IMR-90 (cell line): ENCODE data around the gene GUCY1B1. TPM values are rescaled to one million over a fixed set of nuclear protein-coding genes. Genes with fewer than 3 reads are reported as not detected.
A peak's percentile ranks its signal among the peaks of the same experiment; 100 is the strongest.

ENCODE experiments used
- ATAC-seq: fragments of 200-7000 bp; cut with Tn5 transposase; 2 replicates; pipeline ENCODE4 v1.9.1; 2020; ENCODE audit warnings: low read depth, mild to moderate bottlenecking, moderate library complexity
- BruUV-seq: library from RNA; stranded (reverse); fragments of 400-500 nt; replicated peaks from 2 replicates; lab custom pipeline; 2021; lab: Mats Ljungman, UMichigan
- CTCF ChIA-PET: fragments of 300-600 bp; formaldehyde crosslinking; extraction: SDS; loops from one replicate; lab custom pipeline; 2021; ENCODE audit warnings: antibody characterized with exemption; lab: Yijun Ruan, JAX
- POLR2A ChIA-PET: fragments of 300-600 bp; sonication (Branson Sonifier 250); formaldehyde crosslinking; loops from one replicate; lab custom pipeline; 2022; ENCODE audit warnings: antibody characterized with exemption; ENCODE audit not compliant: unreplicated experiment; lab: Charles Lee
- DNase-seq: peaks from one replicate; pipeline ENCODE4 v3.0.0; 2013
- H2AFZ ChIP-seq: replicated peaks from 2 replicates; pipeline ENCODE3; 2013; ENCODE audit warnings: low read length, mild to moderate bottlenecking; ENCODE audit not compliant: poor library complexity
- H2AK5ac ChIP-seq: 2 replicates; pipeline ENCODE4 v1.6.1; 2013; ENCODE audit warnings: low read depth, low read length, inconsistent platforms
- H2AK9ac ChIP-seq: replicated peaks from 2 replicates; pipeline ENCODE3; 2013; ENCODE audit warnings: mild to moderate bottlenecking, low read depth, low read length, moderate library complexity; ENCODE audit not compliant: poor library complexity
- H2BK120ac ChIP-seq: 2 replicates; pipeline ENCODE4 v1.6.1; 2013; ENCODE audit warnings: low read depth, low read length, inconsistent platforms
- H2BK15ac ChIP-seq: 3 replicates; pipeline ENCODE4 v1.6.1; 2013; ENCODE audit warnings: low read depth, low read length, inconsistent platforms
- H2BK20ac ChIP-seq: 2 replicates; pipeline ENCODE4 v1.6.1; 2013; ENCODE audit warnings: low read depth, mild to moderate bottlenecking, inconsistent platforms, low read length, moderate library complexity
- H2BK5ac ChIP-seq: 2 replicates; pipeline ENCODE4 v1.6.1; 2013; ENCODE audit warnings: mild to moderate bottlenecking, low read depth, low read length, inconsistent platforms; ENCODE audit not compliant: poor library complexity, severe bottlenecking
- H3K14ac ChIP-seq: replicated peaks from 2 replicates; pipeline ENCODE4 v1.6.1; 2013; ENCODE audit warnings: low read depth, low read length, inconsistent platforms
- H3K18ac ChIP-seq: 2 replicates; pipeline ENCODE4 v1.6.1; 2013; ENCODE audit warnings: low read depth, low read length, control low read depth
- H3K23ac ChIP-seq: 2 replicates; pipeline ENCODE4 v1.6.1; 2013; ENCODE audit warnings: low read depth, low read length, inconsistent platforms
- H3K27ac ChIP-seq: 2 replicates; pipeline ENCODE4 v1.5.1; 2013; ENCODE audit warnings: mild to moderate bottlenecking, control low read depth, low read length; ENCODE audit not compliant: insufficient read depth
- H3K27me3 ChIP-seq: 2 replicates; pipeline ENCODE4 v1.6.1; 2013; ENCODE audit warnings: low read length; ENCODE audit not compliant: control insufficient read depth, insufficient read depth
- H3K36me3 ChIP-seq: 2 replicates; pipeline ENCODE4 v1.6.1; 2013; ENCODE audit warnings: low read length, mixed read lengths; ENCODE audit not compliant: control insufficient read depth, insufficient read depth
- H3K4ac ChIP-seq: 2 replicates; pipeline ENCODE4 v1.6.1; 2013; ENCODE audit warnings: low read depth, low read length, inconsistent platforms
- H3K4me1 ChIP-seq: 2 replicates; pipeline ENCODE4 v1.6.1; 2013; ENCODE audit warnings: low read length, mixed read lengths; ENCODE audit not compliant: control insufficient read depth, insufficient read depth
- H3K4me2 ChIP-seq: 2 replicates; pipeline ENCODE4 v1.6.1; 2013; ENCODE audit warnings: low read depth, mild to moderate bottlenecking, control low read depth, low read length, moderate library complexity
- H3K4me3 ChIP-seq: 2 replicates; pipeline ENCODE4 v1.5.1; 2013; ENCODE audit warnings: low read depth, mild to moderate bottlenecking, control low read depth, low read length, moderate library complexity; ENCODE audit not compliant: insufficient read depth
- H3K56ac ChIP-seq: 2 replicates; pipeline ENCODE4 v1.6.1; 2013; ENCODE audit warnings: low read length, inconsistent platforms; ENCODE audit not compliant: insufficient read depth; ENCODE audit errors: extremely low read depth
- H3K79me1 ChIP-seq, 2 experiments: 2 replicates each; pipeline ENCODE4 v1.6.1; 2013; ENCODE audit warnings: low read length in 2 of 2, inconsistent platforms in 1 of 2, low read depth in 1 of 2
- H3K9ac ChIP-seq: 2 replicates; pipeline ENCODE4 v1.6.1; 2013; ENCODE audit warnings: low read depth, low read length, control low read depth
- H3K9me1 ChIP-seq: 2 replicates; pipeline ENCODE4 v1.6.1; 2013; ENCODE audit warnings: low read length, inconsistent platforms; ENCODE audit not compliant: insufficient read depth
- H3K9me3 ChIP-seq: 2 replicates; pipeline ENCODE4 v1.6.1; 2013; ENCODE audit warnings: low read length; ENCODE audit not compliant: control insufficient read depth, insufficient read depth
- H4K20me1 ChIP-seq: 2 replicates; pipeline ENCODE4 v1.6.1; 2013; ENCODE audit warnings: low read length, inconsistent platforms; ENCODE audit not compliant: insufficient read depth
- H4K5ac ChIP-seq: 2 replicates; pipeline ENCODE4 v1.6.1; 2013; ENCODE audit warnings: mild to moderate bottlenecking, low read depth, low read length, control low read depth
- H4K8ac ChIP-seq, 2 experiments: 2 replicates each; pipeline ENCODE4 v1.6.1; 2013; ENCODE audit warnings: low read depth in 2 of 2, low read length in 2 of 2, control low read depth in 1 of 2, inconsistent platforms in 1 of 2
- H4K91ac ChIP-seq: 2 replicates; pipeline ENCODE4 v1.6.1; 2013; ENCODE audit warnings: low read depth, low read length, inconsistent platforms; ENCODE audit not compliant: insufficient read depth
- FOS ChIP-seq: fragments of 150-350 bp; IDR thresholded peaks from 2 replicates; pipeline ENCODE4 v1.6.1; 2016; ENCODE audit warnings: low read depth, low read length
- POLR2A ChIP-seq: IDR thresholded peaks from 2 replicates; pipeline ENCODE4 v1.6.1; 2012; ENCODE audit warnings: mild to moderate bottlenecking, low read depth, low read length
- RAD21 ChIP-seq: IDR thresholded peaks from 2 replicates; pipeline ENCODE4 v1.6.1; 2012; ENCODE audit warnings: low read length, improper control_type of control experiment
- WGBS, 2 experiments: methylation state at CpG; one replicate each; pipeline versions ENCODE4 v1.1.5 to v1.1.7; 2013; ENCODE audit warnings: missing lambda C conversion rate in 2 of 2; ENCODE audit not compliant: insufficient read length in 1 of 2; ENCODE audit errors: extremely low coverage in 2 of 2; 5-methylcytosine and 5-hydroxymethylcytosine counted together
- dilution Hi-C: fragments of 300-500 bp; cut with HindIII; formaldehyde crosslinking; loops from one replicate; pipeline ENCODE4 v1.14.3; 2018; ENCODE audit warnings: low sequenced_read_pairs; ENCODE audit not compliant: unreplicated experiment
- in situ Hi-C: fragments of 300-500 bp; cut with MboI; formaldehyde crosslinking; loops from 3 replicates; pipeline ENCODE4 v1.14.3; 2019; ENCODE audit warnings: low sequenced_read_pairs, inconsistent platforms, mixed read lengths
- intact Hi-C: fragments of 100-400 bp; cut with micrococcal nuclease; formaldehyde crosslinking; loops from 2 replicates; pipeline ENCODE4 v1.10.0; 2022
- polyA plus RNA-seq, 3 experiments: library from polyadenylated mRNA; depleted of rRNA; stranded (reverse); fragments of >200 nt; gene quantifications; 2 replicates each; pipeline ENCODE4 v1.2.3, GENCODE V29; 2012; ENCODE audit warnings: low replicate concordance in 1 of 3
- total RNA-seq: library from RNA; depleted of rRNA; stranded (reverse); fragments of >200 nt; gene quantifications from 2 replicates; pipeline ENCODE4 v1.2.3, GENCODE V29; 2012
- TF ChIP-seq, protein P1 (sequence below): fragments of 150-350 bp; IDR thresholded peaks from 2 replicates; pipeline ENCODE4 v1.6.1; 2016; ENCODE audit warnings: low read depth, mild to moderate bottlenecking, low read length, moderate library complexity, borderline replicate concordance

GUCY1B1 gene
- total and polyA plus RNA-seq, 2 of the 4 experiments (the other 2 are of a cell fraction) = 2.9 to 3.8 TPM

DNA sequence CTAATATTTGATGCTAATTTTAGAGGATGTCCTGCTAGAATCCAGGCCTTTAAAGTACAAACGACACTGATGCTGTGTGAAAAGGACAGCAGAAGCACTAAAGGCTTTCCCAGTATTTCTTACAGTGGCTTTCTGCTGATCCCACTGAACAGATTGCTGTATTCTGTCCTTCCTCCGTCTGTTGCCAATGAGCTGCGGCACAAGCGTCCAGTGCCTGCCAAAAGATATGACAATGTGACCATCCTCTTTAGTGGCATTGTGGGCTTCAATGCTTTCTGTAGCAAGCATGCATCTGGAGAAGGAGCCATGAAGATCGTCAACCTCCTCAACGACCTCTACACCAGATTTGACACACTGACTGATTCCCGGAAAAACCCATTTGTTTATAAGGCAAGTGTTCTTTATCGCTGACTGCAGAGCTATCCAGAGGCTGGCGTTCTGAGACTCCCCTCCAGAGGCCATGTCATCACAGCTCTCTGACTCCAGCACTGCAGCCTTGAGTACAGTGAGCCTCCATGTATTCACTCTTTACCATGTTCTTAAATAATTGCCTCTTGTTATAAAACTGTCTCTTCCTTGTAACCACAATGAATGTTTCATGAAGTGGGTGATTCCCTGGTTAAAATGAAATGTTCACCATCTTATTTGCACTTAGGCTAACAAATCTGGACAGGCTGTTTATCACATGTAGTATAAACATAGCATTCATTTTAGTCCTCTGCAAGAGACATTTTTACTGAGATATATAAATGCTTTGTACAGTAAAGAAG lies 43.6 kb downstream of the GUCY1B1 start (continued):
- TF ChIP-seq RAD21 (no peak), FOS (no peak)

DNA sequence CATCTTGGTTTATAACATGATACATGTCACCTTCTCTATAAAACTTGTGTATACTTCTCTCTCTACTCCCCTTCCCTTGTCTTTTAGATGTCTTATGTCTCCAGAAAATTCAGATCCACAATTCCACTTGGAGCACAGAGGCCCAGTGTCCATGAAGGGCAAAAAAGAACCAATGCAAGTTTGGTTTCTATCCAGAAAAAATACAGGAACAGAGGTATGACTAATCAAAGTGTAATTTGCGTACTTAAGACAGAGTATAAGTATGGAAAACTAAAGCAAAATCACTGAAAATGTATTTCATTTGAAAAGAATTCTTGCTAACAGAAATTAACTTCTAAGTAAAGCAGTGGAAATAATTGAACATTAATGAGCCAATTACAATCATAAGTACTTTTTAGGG lies 46.2 kb downstream of the GUCY1B1 start:
- POLR2A ChIA-PET = no interaction called here
- no peak overlapping the region for H2BK15ac ChIP-seq
- in situ Hi-C loops = loop anchor here (5.0 kb wide), 1 partner anchor 147 kb away; the partner anchor contains the start of gene CTSO
- peaks cover 7% of the 10 kb centered on the region for H3K9me1 ChIP-seq
- CTCF ChIA-PET = interaction anchor here (0.6 to 1.9 kb wide), 2 partner anchors 133 to 148 kb away, joined by 5 to 7 read pairs; partner anchors contain the start of gene CTSO
- dilution Hi-C loops = no loop called here
- no peaks in the 10 kb centered on the region for H3K27me3 ChIP-seq
- H2AK9ac ChIP-seq = no peak overlapping the region
- no peak overlapping the region for H4K91ac ChIP-seq
- ATAC-seq (peak; percentile 42; the same call in 1 of the 2 replicates), DNase-seq (peak; percentile 73)
- peaks cover 2% of the 10 kb centered on the region; the same call in 1 of the 2 replicates for H3K36me3 ChIP-seq
- no CpG with 5 or more reads among the region's 1 CpG for WGBS, 2 experiments
- intact Hi-C loops = no loop called here
- no peak overlapping the region for H2AFZ ChIP-seq
- H3K27ac ChIP-seq = peak overlapping the region; percentile 77; the same call in 1 of the 2 replicates
- H4K5ac ChIP-seq = no peak overlapping the region
- H4K8ac ChIP-seq = peak overlapping the region; percentile 35 to 56; a peak in 1 of 4 replicates
- BruUV-seq = no TSS peak
- no peak overlapping the region for H2AK5ac ChIP-seq
- no peak overlapping the region for H2BK20ac ChIP-seq
- peak overlapping the region; percentile 14 for H2BK5ac ChIP-seq
- H3K4ac ChIP-seq = no peak overlapping the region; the same call in 1 of the 2 replicates
- H3K56ac ChIP-seq = no peak overlapping the region
- H4K20me1 ChIP-seq = no peaks in the 10 kb centered on the region
- TF ChIP-seq RAD21 (no peak), POLR2A (no peak)
- TF ChIP-seq, protein P1, sequence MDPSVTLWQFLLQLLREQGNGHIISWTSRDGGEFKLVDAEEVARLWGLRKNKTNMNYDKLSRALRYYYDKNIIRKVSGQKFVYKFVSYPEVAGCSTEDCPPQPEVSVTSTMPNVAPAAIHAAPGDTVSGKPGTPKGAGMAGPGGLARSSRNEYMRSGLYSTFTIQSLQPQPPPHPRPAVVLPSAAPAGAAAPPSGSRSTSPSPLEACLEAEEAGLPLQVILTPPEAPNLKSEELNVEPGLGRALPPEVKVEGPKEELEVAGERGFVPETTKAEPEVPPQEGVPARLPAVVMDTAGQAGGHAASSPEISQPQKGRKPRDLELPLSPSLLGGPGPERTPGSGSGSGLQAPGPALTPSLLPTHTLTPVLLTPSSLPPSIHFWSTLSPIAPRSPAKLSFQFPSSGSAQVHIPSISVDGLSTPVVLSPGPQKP = no peak
- no peak overlapping the region for H3K23ac ChIP-seq
- H3K9ac ChIP-seq = no peak overlapping the region
- peak overlapping the region; percentile 3; the same call in 1 of the 2 replicates for H2BK120ac ChIP-seq
- H3K18ac ChIP-seq = peak overlapping the region; percentile 84
- peaks cover 13% of the 10 kb centered on the region for H3K4me1 ChIP-seq
- no peak overlapping the region for H3K4me2 ChIP-seq
- H3K14ac ChIP-seq = peak overlapping the region; percentile 70; the same call in 1 of the 2 replicates
- H3K9me3 ChIP-seq = no peaks in the 10 kb centered on the region
- no peaks in the 10 kb centered on the region for H3K79me1 ChIP-seq
- no peak overlapping the region for H3K4me3 ChIP-seq
